ENCODE results near the gene NDRG3.

Gene NDRG3

GRCh38 chr20:36745927-36746659 is at the start of gene NDRG3:
NDRG3 (minus strand) TSS chr20:36746090; CDS start chr20:36721735, 24,355 bp downstream.
- no peaks in the 10 kb centered on the region for H3K9me3 Mint-ChIP-seq

GRCh38 chr20:36794116-36794474 is 48.2 kb upstream of the NDRG3 start:
- Mint-ChIP-seq H3K9me3 (no peaks in the 10 kb centered on the region), H3K4me3 (no peak overlapping the region), H3K27ac (no peak overlapping the region), H3K36me3 (ENCODE audit: low read depth) (no peaks in the 10 kb centered on the region), H3K4me1 (ENCODE audit: low read depth) (no peaks in the 10 kb centered on the region), H3K27me3 (ENCODE audit: low read depth) (no peaks in the 10 kb centered on the region)

More at GRCh38 chr20:36745927-36746659, at the start of gene NDRG3:
- Mint-ChIP-seq H3K27ac (peak within 1 kb of the TSS; percentile 75), H3K36me3 (ENCODE audit: low read depth) (peaks cover 4% of the 10 kb centered on the region), H3K4me3 (peak within 1 kb of the TSS; percentile 90), H3K27me3 (ENCODE audit: low read depth) (no peaks in the 10 kb centered on the region), H3K4me1 (ENCODE audit: low read depth) (peaks cover 20% of the 10 kb centered on the region)

DNA sequence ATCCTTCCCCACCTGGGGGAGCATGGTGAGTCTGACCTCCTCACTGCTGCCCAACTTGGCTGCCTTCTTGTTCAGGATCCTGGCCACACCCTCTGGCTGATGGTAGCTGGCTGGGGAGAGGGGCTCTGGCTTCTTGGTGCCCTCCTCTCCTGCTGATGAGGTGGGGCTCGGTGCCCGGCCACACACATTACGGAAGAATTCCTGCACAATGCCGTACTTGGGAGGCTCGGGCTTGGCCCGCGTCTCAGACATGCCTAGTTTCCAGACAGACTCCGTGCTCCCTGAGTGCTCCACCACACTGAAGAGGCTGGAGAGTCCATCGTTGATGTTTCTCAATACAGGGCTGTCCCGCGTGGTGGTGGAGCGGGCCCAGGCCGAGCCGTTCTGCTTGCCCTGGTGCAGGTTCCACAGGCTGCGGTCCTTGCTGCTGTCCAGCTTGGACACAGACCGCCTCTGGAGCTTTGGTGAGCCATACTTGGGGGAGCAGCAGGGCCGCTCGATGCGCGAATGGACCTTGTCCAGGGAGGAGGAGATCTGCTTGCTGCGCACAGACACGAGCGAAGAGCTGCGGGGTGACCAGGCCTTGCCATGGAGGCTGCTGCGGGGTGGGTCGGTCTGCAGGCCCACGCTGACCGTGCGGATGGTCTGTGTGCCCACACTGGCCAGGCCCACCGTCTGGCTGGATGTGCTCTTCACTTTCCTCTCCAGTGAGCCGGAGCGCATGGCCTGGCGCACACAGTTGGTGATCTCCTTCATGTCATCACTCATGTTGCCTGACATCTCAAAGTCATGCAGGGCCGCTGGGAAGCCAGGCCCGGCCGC is 47.6 kb upstream of the NDRG3 start:
- no peaks in the 10 kb centered on the region for H3K9me3 Mint-ChIP-seq
- no peaks in the 10 kb centered on the region for H3K27me3 Mint-ChIP-seq (ENCODE audit: low read depth)
- H3K36me3 Mint-ChIP-seq (ENCODE audit: low read depth) = no peaks in the 10 kb centered on the region
- H3K27ac Mint-ChIP-seq = no peak overlapping the region
- H3K4me3 Mint-ChIP-seq = no peak overlapping the region
- no peaks in the 10 kb centered on the region for H3K4me1 Mint-ChIP-seq (ENCODE audit: low read depth)

GRCh38 chr20:36792422-36792821 is 46.5 kb upstream of the NDRG3 start:
- H3K36me3 Mint-ChIP-seq (ENCODE audit: low read depth) = no peaks in the 10 kb centered on the region
- H3K4me3 Mint-ChIP-seq = no peak overlapping the region

GRCh38 chr20:36791862-36792261 is 46.0 kb upstream of the NDRG3 start:
- no peaks in the 10 kb centered on the region for H3K9me3 Mint-ChIP-seq
- H3K4me1 Mint-ChIP-seq (ENCODE audit: low read depth) = no peaks in the 10 kb centered on the region
- H3K36me3 Mint-ChIP-seq (ENCODE audit: low read depth) = no peaks in the 10 kb centered on the region
- no peak overlapping the region for H3K4me3 Mint-ChIP-seq
- no peaks in the 10 kb centered on the region for H3K27me3 Mint-ChIP-seq (ENCODE audit: low read depth)
- no peak overlapping the region for H3K27ac Mint-ChIP-seq

More at GRCh38 chr20:36792422-36792821, 46.5 kb upstream of the NDRG3 start:
- H3K9me3 Mint-ChIP-seq = no peaks in the 10 kb centered on the region
- no peaks in the 10 kb centered on the region for H3K27me3 Mint-ChIP-seq (ENCODE audit: low read depth)
- no peaks in the 10 kb centered on the region for H3K4me1 Mint-ChIP-seq (ENCODE audit: low read depth)
- H3K27ac Mint-ChIP-seq = no peak overlapping the region

- Mint-ChIP-seq H3K27me3 (ENCODE audit: low read depth) (no peaks in the 10 kb centered on the region), H3K4me3 (no peak overlapping the region), H3K36me3 (ENCODE audit: low read depth) (no peaks in the 10 kb centered on the region), H3K4me1 (ENCODE audit: low read depth) (no peaks in the 10 kb centered on the region), H3K27ac (no peak overlapping the region), H3K9me3 (no peaks in the 10 kb centered on the region)
Measured at GRCh38 chr20:36786663-36787062, 40.8 kb upstream of the NDRG3 start.

GRCh38 chr20:36786246-36786645 is 40.4 kb upstream of the NDRG3 start:
- H3K4me3 Mint-ChIP-seq = no peak overlapping the region
- no peak overlapping the region for H3K27ac Mint-ChIP-seq
- H3K4me1 Mint-ChIP-seq (ENCODE audit: low read depth) = no peaks in the 10 kb centered on the region
- no peaks in the 10 kb centered on the region for H3K36me3 Mint-ChIP-seq (ENCODE audit: low read depth)
- no peaks in the 10 kb centered on the region for H3K9me3 Mint-ChIP-seq
- no peaks in the 10 kb centered on the region for H3K27me3 Mint-ChIP-seq (ENCODE audit: low read depth)

GRCh38 chr20:36785308-36785707 is 39.4 kb upstream of the NDRG3 start:
- no peaks in the 10 kb centered on the region for H3K9me3 Mint-ChIP-seq

GRCh38 chr20:36784900-36785299 is 39.0 kb upstream of the NDRG3 start:
- Mint-ChIP-seq H3K27ac (no peak overlapping the region), H3K4me3 (no peak overlapping the region), H3K36me3 (ENCODE audit: low read depth) (no peaks in the 10 kb centered on the region), H3K4me1 (ENCODE audit: low read depth) (no peaks in the 10 kb centered on the region), H3K27me3 (ENCODE audit: low read depth) (no peaks in the 10 kb centered on the region), H3K9me3 (no peaks in the 10 kb centered on the region)

More at GRCh38 chr20:36785308-36785707, 39.4 kb upstream of the NDRG3 start:
- Mint-ChIP-seq H3K4me3 (no peak overlapping the region), H3K4me1 (ENCODE audit: low read depth) (no peaks in the 10 kb centered on the region), H3K36me3 (ENCODE audit: low read depth) (no peaks in the 10 kb centered on the region), H3K27ac (no peak overlapping the region), H3K27me3 (ENCODE audit: low read depth) (no peaks in the 10 kb centered on the region)

DNA sequence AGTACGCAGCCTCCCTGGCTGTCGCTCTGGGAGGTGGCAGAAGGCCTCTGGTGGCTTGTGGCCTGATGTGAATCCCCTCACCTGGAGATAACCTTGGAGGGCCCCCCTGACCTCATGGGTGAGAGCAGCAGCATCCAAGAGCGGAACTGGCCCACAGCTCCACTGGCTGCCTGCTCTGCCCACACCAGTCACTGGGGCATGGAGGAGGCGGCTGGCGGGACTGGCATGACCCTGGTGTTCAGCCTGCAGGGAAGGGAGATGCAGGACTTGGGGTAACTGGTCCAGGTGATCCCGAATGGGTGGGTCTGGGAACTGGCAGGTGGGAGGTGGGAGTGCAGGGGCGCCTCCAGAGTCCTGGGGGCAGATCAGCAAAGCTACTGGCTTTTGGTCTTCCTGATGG is 38.2 kb upstream of the NDRG3 start:
- Mint-ChIP-seq H3K27me3 (ENCODE audit: low read depth) (peaks cover under 1% of the 10 kb centered on the region), H3K9me3 (no peaks in the 10 kb centered on the region), H3K36me3 (ENCODE audit: low read depth) (no peaks in the 10 kb centered on the region)

GRCh38 chr20:36779656-36780025 is 33.8 kb upstream of the NDRG3 start:
- no peak overlapping the region for H3K4me3 Mint-ChIP-seq
- H3K27ac Mint-ChIP-seq = no peak overlapping the region
- peaks cover 2% of the 10 kb centered on the region for H3K4me1 Mint-ChIP-seq (ENCODE audit: low read depth)
- H3K9me3 Mint-ChIP-seq = no peaks in the 10 kb centered on the region
- H3K27me3 Mint-ChIP-seq (ENCODE audit: low read depth) = peaks cover 5% of the 10 kb centered on the region
- no peaks in the 10 kb centered on the region for H3K36me3 Mint-ChIP-seq (ENCODE audit: low read depth)

More for the DNA sequence above, 38.2 kb upstream of the NDRG3 start:
- Mint-ChIP-seq H3K4me3 (no peak overlapping the region), H3K27ac (no peak overlapping the region), H3K4me1 (ENCODE audit: low read depth) (no peaks in the 10 kb centered on the region)

- Mint-ChIP-seq H3K27ac (no peak overlapping the region), H3K9me3 (no peaks in the 10 kb centered on the region), H3K4me1 (ENCODE audit: low read depth) (peaks cover 2% of the 10 kb centered on the region), H3K27me3 (ENCODE audit: low read depth) (peaks cover 5% of the 10 kb centered on the region), H3K4me3 (no peak overlapping the region), H3K36me3 (ENCODE audit: low read depth) (no peaks in the 10 kb centered on the region)
Measured at GRCh38 chr20:36778831-36779655, 33.2 kb upstream of the NDRG3 start.

- Mint-ChIP-seq H3K4me3 (no peak overlapping the region), H3K9me3 (no peaks in the 10 kb centered on the region), H3K4me1 (ENCODE audit: low read depth) (peaks cover 8% of the 10 kb centered on the region), H3K27ac (no peak overlapping the region), H3K27me3 (ENCODE audit: low read depth) (peaks cover 8% of the 10 kb centered on the region), H3K36me3 (ENCODE audit: low read depth) (no peaks in the 10 kb centered on the region)
Measured at GRCh38 chr20:36777576-36777975, 31.7 kb upstream of the NDRG3 start.

- Mint-ChIP-seq H3K27ac (no peak overlapping the region), H3K4me1 (ENCODE audit: low read depth) (peaks cover 10% of the 10 kb centered on the region), H3K4me3 (no peak overlapping the region), H3K36me3 (ENCODE audit: low read depth) (no peaks in the 10 kb centered on the region), H3K27me3 (ENCODE audit: low read depth) (peaks cover 8% of the 10 kb centered on the region), H3K9me3 (no peaks in the 10 kb centered on the region)
Measured at GRCh38 chr20:36777167-36777566, 31.3 kb upstream of the NDRG3 start.

Data from T-helper 1 cell treated with Interleukin-12 subunit alpha and Interleukin-12 subunit beta and Interleukin-4 antibody, amounts not matched to agents 30 μg/mL and 1 μg/mL, for 36 hours (primary cell).